ENCODE results near the gene PPP1R13B. TPM values are rescaled to one million over a fixed set of nuclear protein-coding genes. Genes with fewer than 3 reads are reported as not detected.

PPP1R13B gene
- total RNA-seq, 4 donors from 2014 or later: 19.9 to 25.2 (median 23.6) TPM

DNA sequence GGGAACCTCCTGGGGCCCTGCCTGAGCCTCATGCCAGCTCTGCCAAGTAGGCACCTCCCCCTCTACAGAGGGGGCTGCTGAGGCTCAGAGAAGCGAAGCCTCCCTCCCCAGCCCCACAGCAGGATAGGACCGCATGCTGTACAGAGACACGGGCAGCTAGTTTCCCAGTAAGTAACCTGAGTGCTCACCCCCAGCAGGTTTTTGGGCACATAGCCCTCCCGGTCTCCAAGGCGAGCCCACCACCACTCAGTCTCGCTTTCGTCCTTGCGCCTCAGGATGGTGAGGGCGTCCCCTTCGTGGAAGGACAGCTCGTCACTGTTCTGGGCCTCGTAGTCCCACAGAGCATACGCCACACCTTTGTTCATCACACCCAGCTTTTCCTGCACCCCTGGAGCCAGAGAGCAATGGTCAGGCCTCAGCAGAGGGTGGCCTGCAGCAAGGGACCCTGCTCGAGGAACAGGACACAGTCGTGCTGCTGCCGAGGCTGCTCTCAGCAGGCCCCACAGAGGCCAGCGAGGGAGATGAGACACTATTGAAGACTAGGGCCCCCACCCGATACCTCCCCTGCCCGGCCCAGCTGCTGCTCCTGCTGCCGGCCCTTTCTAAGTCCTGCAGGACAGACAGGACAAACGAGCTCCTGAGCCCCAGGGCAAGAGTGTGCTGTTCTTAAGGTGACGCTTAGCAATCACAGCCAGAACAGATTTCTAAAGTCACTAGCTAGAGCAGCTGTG is 111.4 kb downstream of the PPP1R13B start:
- Histone ChIP-seq H3K4me1 (peaks cover 26 to 90% (median 65%) of the 10 kb centered on the region in 4 donors), H3K27ac (replicated peaks in 1 of 4) (peak overlapping the region; percentile 86 to 94 (median 92)), H3K9me3 (no peaks in the 10 kb centered on the region), H3K36me3 (peaks cover 22 to 96% (median 63%) of the 10 kb centered on the region in 4 donors), H3K4me3 (no peak overlapping the region), H3K27me3 (no peaks in the 10 kb centered on the region)
- no peak for DNase-seq (ENCODE audit: extremely low spot score)
- TF ChIP-seq, protein P1, sequence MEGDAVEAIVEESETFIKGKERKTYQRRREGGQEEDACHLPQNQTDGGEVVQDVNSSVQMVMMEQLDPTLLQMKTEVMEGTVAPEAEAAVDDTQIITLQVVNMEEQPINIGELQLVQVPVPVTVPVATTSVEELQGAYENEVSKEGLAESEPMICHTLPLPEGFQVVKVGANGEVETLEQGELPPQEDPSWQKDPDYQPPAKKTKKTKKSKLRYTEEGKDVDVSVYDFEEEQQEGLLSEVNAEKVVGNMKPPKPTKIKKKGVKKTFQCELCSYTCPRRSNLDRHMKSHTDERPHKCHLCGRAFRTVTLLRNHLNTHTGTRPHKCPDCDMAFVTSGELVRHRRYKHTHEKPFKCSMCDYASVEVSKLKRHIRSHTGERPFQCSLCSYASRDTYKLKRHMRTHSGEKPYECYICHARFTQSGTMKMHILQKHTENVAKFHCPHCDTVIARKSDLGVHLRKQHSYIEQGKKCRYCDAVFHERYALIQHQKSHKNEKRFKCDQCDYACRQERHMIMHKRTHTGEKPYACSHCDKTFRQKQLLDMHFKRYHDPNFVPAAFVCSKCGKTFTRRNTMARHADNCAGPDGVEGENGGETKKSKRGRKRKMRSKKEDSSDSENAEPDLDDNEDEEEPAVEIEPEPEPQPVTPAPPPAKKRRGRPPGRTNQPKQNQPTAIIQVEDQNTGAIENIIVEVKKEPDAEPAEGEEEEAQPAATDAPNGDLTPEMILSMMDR (IDR thresholded peaks at IDR 0.05): no peak
- TF ChIP-seq POLR2A (IDR thresholded peaks at IDR 0.05; ENCODE audit: low read depth): no peak
- TF ChIP-seq POLR2AphosphoS5 (IDR thresholded peaks at IDR 0.05): no peak
- 76% methylated on average over 20 of the region's 22 CpGs for WGBS
- intact Hi-C loops (cut with DNase I): no loop called here

DNA sequence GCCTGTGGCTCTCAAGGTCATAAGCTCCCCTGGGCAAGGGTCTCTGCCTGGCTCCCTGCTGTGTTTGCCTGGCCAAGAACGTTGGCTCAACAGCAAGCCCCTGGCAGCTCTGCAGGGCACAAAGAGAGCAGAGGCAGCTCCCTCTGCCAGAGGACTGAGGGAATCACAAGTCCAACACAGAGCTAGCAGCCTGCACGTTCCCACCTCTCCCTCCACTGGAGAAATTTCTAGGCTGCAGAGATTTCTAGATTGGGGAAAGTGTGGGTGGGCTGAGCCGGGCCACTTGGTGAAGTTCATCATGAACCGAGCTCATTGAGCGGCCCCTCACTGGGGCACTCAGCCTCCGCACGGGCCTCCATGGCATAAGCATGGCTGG is 111.9 kb downstream of the PPP1R13B start:
- DNase-seq (ENCODE audit: extremely low spot score): no peak
- peaks cover 31 to 93% (median 70%) of the 10 kb centered on the region in 4 donors for H3K4me1 ChIP-seq
- intact Hi-C loops (cut with DNase I): no loop called here
- H3K36me3 ChIP-seq: peaks cover 22 to 91% (median 64%) of the 10 kb centered on the region in 4 donors
- 13% methylated on average over 1 of the region's 7 CpGs for WGBS
- H3K27ac ChIP-seq (replicated peaks in 1 of 4): peak overlapping the region; percentile 86 to 94 (median 92)
- TF ChIP-seq, protein P1 (IDR thresholded peaks at IDR 0.05): peak in 2 of 3 experiments; percentile 7 to 36
- no peak for TF ChIP-seq POLR2AphosphoS5 (IDR thresholded peaks at IDR 0.05)
- TF ChIP-seq POLR2A (IDR thresholded peaks at IDR 0.05; ENCODE audit: low read depth): no peak
- no peak for TF ChIP-seq EP300 (IDR thresholded peaks at IDR 0.05)
- H3K27me3 ChIP-seq: no peaks in the 10 kb centered on the region
- H3K9me3 ChIP-seq: no peaks in the 10 kb centered on the region
- no peak overlapping the region for H3K4me3 ChIP-seq

DNA sequence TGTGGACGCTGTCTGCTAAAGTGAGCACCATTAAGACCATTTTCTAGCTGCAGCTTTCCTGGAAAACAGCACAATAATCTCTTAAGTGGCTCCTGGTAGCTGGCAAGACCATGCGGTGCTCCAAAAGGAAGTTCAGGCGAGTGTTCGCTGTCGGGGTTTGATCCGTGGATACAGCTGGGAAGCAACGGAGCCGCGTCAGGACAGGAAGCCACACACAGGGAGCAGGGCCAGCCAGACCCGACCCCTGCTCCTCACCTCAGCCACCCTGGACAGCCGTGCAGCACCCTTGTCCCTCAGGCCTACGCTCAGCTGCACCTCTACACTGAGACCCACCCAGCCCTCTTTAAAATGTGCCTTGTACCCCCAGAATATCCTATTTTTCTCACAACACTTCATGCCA is 112.4 kb downstream of the PPP1R13B start:
- WGBS: 50% methylated on average over 11 of the region's 12 CpGs
- peaks cover 25 to 91% (median 64%) of the 10 kb centered on the region in 4 donors for H3K36me3 ChIP-seq
- H3K4me1 ChIP-seq: peaks cover 36 to 97% (median 74%) of the 10 kb centered on the region in 4 donors

DNA sequence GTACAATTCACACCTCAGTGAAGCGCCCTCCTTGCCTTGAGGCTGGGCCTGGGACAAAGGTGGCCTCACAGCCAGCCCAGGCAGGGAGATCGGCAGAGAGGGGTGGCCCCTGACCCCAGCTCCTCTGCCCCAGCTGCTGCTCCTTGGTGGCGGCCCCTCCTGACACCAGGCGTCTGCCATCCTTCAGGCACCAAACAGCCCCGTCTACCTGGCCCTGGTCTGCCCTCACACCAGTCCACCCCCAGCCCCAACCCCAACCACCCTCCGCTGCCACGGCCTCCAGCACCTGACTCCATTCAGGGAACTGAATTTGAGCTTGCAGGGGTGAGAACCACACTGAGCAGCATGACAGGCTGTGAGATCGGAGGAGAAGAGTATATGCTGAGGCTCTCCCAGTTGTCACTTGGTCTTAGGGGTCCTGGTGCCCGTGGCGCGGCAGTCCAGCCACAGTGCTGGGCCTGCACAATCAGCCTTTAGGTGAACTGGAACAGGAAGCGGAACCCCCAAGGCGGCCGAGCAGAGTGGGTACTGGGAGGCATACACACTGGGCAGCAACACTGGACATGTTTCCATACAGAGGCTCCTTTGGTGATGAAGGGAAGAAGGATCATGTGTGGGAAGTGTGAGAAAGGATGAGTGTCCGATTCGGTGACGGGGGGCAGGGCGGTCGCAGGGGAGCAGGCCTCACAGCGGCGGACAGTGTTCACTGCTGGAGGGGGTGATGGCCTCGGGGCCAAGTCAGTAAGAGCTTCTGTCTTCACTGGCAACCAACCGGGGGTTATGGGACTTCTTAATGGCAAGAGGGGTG is 113.1 kb downstream of the PPP1R13B start:
- WGBS: 88% methylated on average over 18 of the region's 23 CpGs
- no peak for DNase-seq (ENCODE audit: extremely low spot score)
- Histone ChIP-seq H3K9me3 (no peaks in the 10 kb centered on the region), H3K27ac (replicated peaks in 1 of 4) (peak overlapping the region; percentile 86 to 94 (median 92)), H3K4me3 (no peak overlapping the region), H3K27me3 (no peaks in the 10 kb centered on the region), H3K4me1 (peaks cover 37 to 95% (median 73%) of the 10 kb centered on the region in 4 donors), H3K36me3 (peaks cover 33 to 91% (median 64%) of the 10 kb centered on the region in 4 donors)
- intact Hi-C loops (cut with DNase I): no loop called here
- no peak for TF ChIP-seq EP300 (IDR thresholded peaks at IDR 0.05)
- TF ChIP-seq, protein P1 (IDR thresholded peaks at IDR 0.05): no peak
- no peak for TF ChIP-seq POLR2A (IDR thresholded peaks at IDR 0.05; ENCODE audit: low read depth)
- no peak for TF ChIP-seq POLR2AphosphoS5 (IDR thresholded peaks at IDR 0.05)

More for the DNA sequence above, 112.4 kb downstream of the PPP1R13B start:
- intact Hi-C loops (cut with DNase I): no loop called here
- Histone ChIP-seq H3K4me3 (no peak overlapping the region), H3K27ac (replicated peaks in 1 of 4) (peak overlapping the region; percentile 86 to 94 (median 92)), H3K9me3 (no peaks in the 10 kb centered on the region), H3K27me3 (no peaks in the 10 kb centered on the region)
- no peak for DNase-seq (ENCODE audit: extremely low spot score)
- TF ChIP-seq EP300 (IDR thresholded peaks at IDR 0.05): no peak

DNA sequence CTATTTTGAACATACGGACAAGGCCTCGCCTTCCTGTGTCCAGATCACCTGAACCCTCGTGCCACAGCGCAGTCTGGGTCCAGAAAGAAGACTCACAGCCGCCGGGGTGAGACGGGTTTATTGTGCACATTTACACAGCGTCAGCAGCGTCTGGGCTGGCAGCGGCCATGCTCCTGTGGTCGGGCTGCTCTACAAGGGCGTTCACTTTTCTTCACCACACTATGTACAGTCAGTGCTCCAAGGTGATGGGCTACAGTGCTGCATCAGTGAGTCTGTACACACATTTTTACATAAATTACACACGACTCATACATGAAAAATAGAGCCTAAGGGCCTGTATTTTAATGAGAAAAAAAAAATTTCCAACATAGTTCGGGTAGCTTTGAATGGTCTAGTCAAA is 113.7 kb downstream of the PPP1R13B start:
- H3K27ac ChIP-seq (replicated peaks in 1 of 4): peak overlapping the region in 3 of 4 donors; percentile 91 to 94 (median 92)
- H3K27me3 ChIP-seq: no peaks in the 10 kb centered on the region
- WGBS: 86% methylated on average over 14 of the region's 14 CpGs
- intact Hi-C loops (cut with DNase I): no loop called here
- TF ChIP-seq POLR2A (IDR thresholded peaks at IDR 0.05; ENCODE audit: low read depth) (no peak), EP300 (IDR thresholded peaks at IDR 0.05) (no peak), POLR2AphosphoS5 (IDR thresholded peaks at IDR 0.05) (no peak)
- TF ChIP-seq, protein P1 (IDR thresholded peaks at IDR 0.05): no peak
- H3K9me3 ChIP-seq: no peaks in the 10 kb centered on the region
- no peak for DNase-seq (ENCODE audit: extremely low spot score)
- peaks cover 37 to 89% (median 69%) of the 10 kb centered on the region in 4 donors for H3K4me1 ChIP-seq
- no peak overlapping the region for H3K4me3 ChIP-seq
- peaks cover 39 to 91% (median 65%) of the 10 kb centered on the region in 4 donors for H3K36me3 ChIP-seq
